ENCODE measurements around the gene EPB41.

GRCh38 chr1:28981210-28981609, 66.8 kb downstream of the EPB41 start:
- no peak for TF ChIP-seq TCF7L2 (IDR thresholded peaks at IDR 0.05; ENCODE audit: borderline replicate concordance, extremely low read depth, insufficient read depth, insufficient read length)
- no peak for TF ChIP-seq CTCF (IDR thresholded peaks at IDR 0.05 in 2 of 3, conservative IDR thresholded peaks at IDR 0.05 in 1 of 3; ENCODE audit: borderline replicate concordance in 1 of 3, insufficient read depth in 1 of 3, low read depth in 2 of 3, low read length in 2 of 3)
- no peak for TF ChIP-seq POLR2A (IDR thresholded peaks at IDR 0.05; ENCODE audit: borderline replicate concordance, extremely low read depth, insufficient read depth, insufficient read length)
- no peak for TF ChIP-seq POLR2AphosphoS5 (IDR thresholded peaks at IDR 0.05; ENCODE audit: low read depth, low read length)
- TF ChIP-seq JUND (IDR thresholded peaks at IDR 0.05), result no peak
- no peak for TF ChIP-seq EZH2 (IDR thresholded peaks at IDR 0.05)
